ENCODE measurements around the gene CAMKK1. TPM values are rescaled to one million over a fixed set of nuclear protein-coding genes. Genes with fewer than 3 reads are reported as not detected.

CAMKK1 gene
- total and polyA plus RNA-seq, 2 of the 4 experiments (the other 2 are of a cell fraction) = 4.1 to 8.2 TPM

DNA sequence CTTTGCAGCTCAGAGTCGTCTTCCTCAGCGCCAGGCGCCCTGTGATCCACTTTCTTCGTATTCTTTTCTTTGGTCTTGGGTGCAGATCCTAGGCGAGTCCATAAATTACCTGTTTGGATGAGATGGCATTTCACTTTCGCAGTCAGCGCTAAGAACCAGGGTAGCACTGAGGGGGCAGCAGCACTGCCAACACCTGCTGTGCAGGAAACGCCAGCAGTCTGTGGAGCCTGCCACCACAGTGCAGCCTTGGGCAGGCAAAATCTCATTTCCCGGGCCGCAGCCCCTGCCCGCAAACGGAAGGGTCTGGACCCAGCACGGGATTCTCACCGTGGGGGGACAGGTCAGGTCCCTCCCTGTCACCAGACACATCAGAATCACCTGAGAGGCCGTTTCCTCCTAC lies 79.7 kb downstream of the CAMKK1 start:
- Histone ChIP-seq H3K4me3 (ENCODE audit: insufficient read depth, low read depth, low read length) (no peak overlapping the region), H3K14ac (replicated peaks; ENCODE audit: low read depth, low read length) (no peak overlapping the region), H3K9me1 (ENCODE audit: insufficient read depth, low read length) (no peaks in the 10 kb centered on the region), H3K4me1 (ENCODE audit: control insufficient read depth, insufficient read depth, low read length) (no peaks in the 10 kb centered on the region), H4K20me1 (ENCODE audit: insufficient read depth, low read length) (no peaks in the 10 kb centered on the region), H3K9ac (ENCODE audit: low read depth, low read length) (no peak overlapping the region), H3K36me3 (ENCODE audit: control insufficient read depth, insufficient read depth, low read length) (peaks cover 48% of the 10 kb centered on the region), H4K5ac (ENCODE audit: low read depth, low read length) (no peak overlapping the region), H3K4me2 (ENCODE audit: low read depth, low read length) (no peak overlapping the region), H2AK9ac (replicated peaks; ENCODE audit: low read depth, low read length, poor library complexity) (no peak overlapping the region), H2BK120ac (ENCODE audit: low read depth, low read length) (no peak overlapping the region), H3K23ac (ENCODE audit: low read depth, low read length) (no peak overlapping the region), H2AK5ac (ENCODE audit: low read depth, low read length) (no peak overlapping the region), H3K9me3 (ENCODE audit: control insufficient read depth, insufficient read depth, low read length) (no peaks in the 10 kb centered on the region), H3K56ac (ENCODE audit: extremely low read depth, insufficient read depth, low read length) (no peak overlapping the region), H3K27ac (ENCODE audit: insufficient read depth, low read length) (no peak overlapping the region), H2BK5ac (ENCODE audit: low read depth, low read length, poor library complexity, severe bottlenecking) (no peak overlapping the region), H3K4ac (ENCODE audit: low read depth, low read length) (no peak overlapping the region), H3K79me1 (ENCODE audit: low read depth in 1 of 2, low read length in 2 of 2) (peaks cover 3 to 5% of the 10 kb centered on the region in 2 experiments; a peak in 2 of 4 replicates), H2AFZ (replicated peaks; ENCODE audit: low read length, poor library complexity) (no peak overlapping the region), H2BK15ac (ENCODE audit: low read depth, low read length) (no peak overlapping the region), H3K27me3 (ENCODE audit: control insufficient read depth, insufficient read depth, low read length) (no peaks in the 10 kb centered on the region), H4K8ac (ENCODE audit: low read depth in 2 of 2, low read length in 2 of 2) (no peak overlapping the region), H3K18ac (ENCODE audit: low read depth, low read length) (no peak overlapping the region), H4K91ac (ENCODE audit: insufficient read depth, low read depth, low read length) (no peak overlapping the region), H2BK20ac (ENCODE audit: low read depth, low read length) (no peak overlapping the region)
- ChIA-PET POLR2A (ENCODE audit: unreplicated experiment) (no interaction called here), CTCF (no interaction called here)
- TF ChIP-seq NFE2L2 (IDR thresholded peaks at IDR 0.05; ENCODE audit: low read depth, low read length) = no peak
- no peak for TF ChIP-seq RAD21 (IDR thresholded peaks at IDR 0.05; ENCODE audit: low read length)
- TF ChIP-seq FOS (IDR thresholded peaks at IDR 0.05; ENCODE audit: low read depth, low read length) = no peak
- in situ Hi-C loops (cut with MboI; ENCODE audit: low sequenced_read_pairs) (loop anchor here (25.0 kb wide), 1 partner anchor 776 kb away; no protein-coding TSS in a partner anchor), dilution Hi-C loops (cut with HindIII; ENCODE audit: low sequenced_read_pairs, unreplicated experiment) (no loop called here), intact Hi-C loops (cut with micrococcal nuclease) (no loop called here)
- no TSS peak for BruUV-seq (replicated peaks)
- no peak for DNase-seq
- WGBS, 2 experiments (ENCODE audit: extremely low coverage in 2 of 2, insufficient read length in 1 of 2) = 91% methylated on average over 7 of the region's 15 CpGs; no CpG with 5 or more reads in 1 of the 2 experiments
- no peak for ATAC-seq (ENCODE audit: low read depth)
